NT2/D1 (cell line): ENCODE measurements around the gene MYL6.

Experiments used
- DNase-seq: peaks from one replicate; pipeline ENCODE4 v3.0.0-alpha.2; 2011; ENCODE audit warnings: low read depth, low spot score
- H3K27me3 ChIP-seq: 2 replicates; pipeline ENCODE4 v1.6.0; 2011; ENCODE audit warnings: mild to moderate bottlenecking; ENCODE audit not compliant: insufficient read length, insufficient read depth
- H3K36me3 ChIP-seq: 2 replicates; pipeline ENCODE4 v1.6.1; 2011; ENCODE audit warnings: mild to moderate bottlenecking, low read length, mixed read lengths; ENCODE audit not compliant: insufficient read depth, insufficient read length
- H3K4me1 ChIP-seq: 2 replicates; pipeline ENCODE4 v1.5.1; 2011; ENCODE audit not compliant: insufficient read depth, insufficient read length
- H3K4me3 ChIP-seq: 2 replicates; pipeline ENCODE4 v1.5.1; 2011; ENCODE audit warnings: low read depth; ENCODE audit not compliant: insufficient read length
- H3K9ac ChIP-seq: 2 replicates; pipeline ENCODE4 v1.6.0; 2011; ENCODE audit warnings: low read depth; ENCODE audit not compliant: insufficient read length
- H3K9me3 ChIP-seq: 2 replicates; pipeline ENCODE4 v1.5.1; 2011; ENCODE audit warnings: mild to moderate bottlenecking, low read length; ENCODE audit not compliant: insufficient read depth
- SUZ12 ChIP-seq: IDR thresholded peaks from 2 replicates; pipeline ENCODE4 v1.6.1; 2011; ENCODE audit not compliant: insufficient read length, insufficient read depth; ENCODE audit errors: extremely low read depth
- YY1 ChIP-seq: IDR thresholded peaks from 2 replicates; pipeline ENCODE4 v1.6.1; 2011; ENCODE audit not compliant: insufficient read length, insufficient read depth
- ZNF274 ChIP-seq: IDR thresholded peaks from 2 replicates; pipeline ENCODE4 v1.6.1; 2011; ENCODE audit warnings: mild to moderate bottlenecking, low read depth, low read length

The MYL6 gene

GRCh38 chr12:56165369-56165768 is 7.2 kb downstream of the MYL6 start:
- Histone ChIP-seq H3K36me3 (peaks cover 83% of the 10 kb centered on the region), H3K27me3 (no peaks in the 10 kb centered on the region), H3K9me3 (no peaks in the 10 kb centered on the region), H3K4me3 (no peak overlapping the region), H3K4me1 (peaks cover 8% of the 10 kb centered on the region), H3K9ac (no peak overlapping the region)
- no peak for DNase-seq
- TF ChIP-seq YY1 (no peak), ZNF274 (no peak), SUZ12 (no peak)

DNA sequence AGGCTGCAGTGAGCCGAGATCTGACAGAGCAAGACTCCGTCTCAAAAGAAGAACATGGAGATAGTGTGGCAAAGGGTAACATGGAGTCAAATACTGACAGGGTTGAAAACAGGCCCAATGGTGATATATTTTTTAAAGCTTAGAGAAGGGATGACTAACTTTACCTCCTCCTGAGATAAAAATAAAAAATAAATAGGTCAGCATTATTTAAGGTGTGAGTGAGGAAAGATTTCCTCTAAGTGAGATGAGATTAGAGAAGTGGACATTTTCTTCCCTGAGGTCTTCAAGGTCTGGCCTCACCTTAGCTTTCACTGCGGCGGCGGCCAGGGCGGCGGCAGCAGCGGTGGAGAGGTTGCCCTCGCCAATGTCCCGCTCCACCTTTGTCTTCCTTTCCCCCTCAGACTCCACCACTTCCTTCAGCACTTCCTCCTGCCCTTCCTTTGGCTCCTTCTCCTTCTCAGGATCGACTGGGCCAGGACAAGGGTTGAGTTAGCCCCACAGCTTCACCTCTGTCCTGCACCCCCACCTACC is 11.1 kb downstream of the MYL6 start:
- Histone ChIP-seq H3K4me1 (no peaks in the 10 kb centered on the region), H3K36me3 (peaks cover 82% of the 10 kb centered on the region), H3K4me3 (no peak overlapping the region), H3K9ac (no peak overlapping the region), H3K9me3 (no peaks in the 10 kb centered on the region), H3K27me3 (no peaks in the 10 kb centered on the region)
- DNase-seq = no peak
- no peak for TF ChIP-seq SUZ12
- no peak for TF ChIP-seq ZNF274
- TF ChIP-seq YY1 = no peak

GRCh38 chr12:56172839-56173238 is 14.7 kb downstream of the MYL6 start:
- Histone ChIP-seq H3K9me3 (no peaks in the 10 kb centered on the region), H3K9ac (no peak overlapping the region), H3K27me3 (no peaks in the 10 kb centered on the region), H3K36me3 (peaks cover 85% of the 10 kb centered on the region), H3K4me1 (no peaks in the 10 kb centered on the region), H3K4me3 (no peak overlapping the region)
- TF ChIP-seq SUZ12 (no peak), YY1 (no peak), ZNF274 (no peak)
- no peak for DNase-seq

DNA sequence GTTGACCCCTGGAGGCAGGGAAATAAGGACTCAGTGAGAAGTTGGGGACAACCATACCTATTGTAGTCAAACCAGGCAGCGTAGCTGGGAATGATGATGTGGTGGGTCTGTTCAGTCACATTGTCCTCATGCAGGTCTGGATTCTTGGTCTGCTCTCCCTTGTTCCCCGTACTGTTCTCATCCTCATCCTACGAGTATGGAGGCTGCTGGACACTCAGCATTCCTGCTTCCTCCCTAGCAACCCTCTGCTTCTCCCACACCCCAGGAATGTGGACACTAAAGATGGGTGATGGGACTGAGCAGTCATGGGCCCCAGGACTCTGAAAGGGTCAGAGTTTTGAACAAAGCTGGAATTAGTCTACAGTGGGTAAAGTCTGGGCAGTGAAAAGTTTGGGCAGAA is 20.2 kb downstream of the MYL6 start:
- Histone ChIP-seq H3K4me3 (no peak overlapping the region), H3K9me3 (no peaks in the 10 kb centered on the region), H3K27me3 (no peaks in the 10 kb centered on the region), H3K36me3 (peaks cover 81% of the 10 kb centered on the region), H3K9ac (no peak overlapping the region), H3K4me1 (no peaks in the 10 kb centered on the region)
- TF ChIP-seq SUZ12 (no peak), ZNF274 (no peak), YY1 (no peak)
- DNase-seq = no peak

- no peak for DNase-seq
- no peak for TF ChIP-seq YY1
- no peak for TF ChIP-seq SUZ12
- TF ChIP-seq ZNF274 = no peak
- Histone ChIP-seq H3K4me3 (no peak overlapping the region), H3K9ac (no peak overlapping the region), H3K36me3 (peaks cover 45% of the 10 kb centered on the region), H3K9me3 (no peaks in the 10 kb centered on the region), H3K27me3 (no peaks in the 10 kb centered on the region), H3K4me1 (no peaks in the 10 kb centered on the region)
These were observed 28.8 kb downstream of the MYL6 start for GRCh38 chr12:56186957-56187356.

DNA sequence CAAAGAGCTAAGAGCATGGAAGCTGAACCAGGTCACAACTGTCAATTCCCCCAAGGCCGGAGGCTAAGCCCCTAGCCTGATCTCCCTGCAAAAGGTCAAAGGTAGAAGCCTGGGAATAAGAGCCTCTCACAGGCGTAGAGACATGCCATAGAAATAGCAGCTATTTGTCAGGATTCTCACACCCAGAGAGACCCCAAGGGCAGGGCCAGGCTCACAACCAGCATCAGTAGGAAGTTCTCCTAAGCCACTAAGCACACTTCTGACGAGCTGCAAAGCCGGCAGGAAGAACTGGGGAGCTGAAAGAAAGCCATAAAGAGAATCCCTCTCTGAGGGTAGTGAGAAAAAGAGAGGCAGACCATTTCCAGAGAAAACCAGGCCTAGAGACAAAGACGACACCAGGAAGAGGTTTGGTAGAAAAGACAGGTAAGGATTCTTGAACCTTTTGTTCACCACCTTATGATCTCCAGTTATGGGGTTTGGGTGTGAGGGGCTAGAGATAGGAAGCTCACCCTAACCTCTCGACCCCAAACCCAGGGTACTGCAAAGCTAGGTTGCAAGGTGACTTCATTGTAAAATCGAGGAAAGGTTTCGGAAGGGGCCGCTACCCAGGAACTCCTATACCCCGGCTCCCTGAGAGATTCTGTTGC is 30.1 kb downstream of the MYL6 start:
- no peaks in the 10 kb centered on the region for H3K27me3 ChIP-seq
- TF ChIP-seq YY1 = no peak
- no peak for TF ChIP-seq ZNF274
- no peak for TF ChIP-seq SUZ12
- peak overlapping the region; percentile 76 for H3K4me3 ChIP-seq
- DNase-seq = no peak
- no peaks in the 10 kb centered on the region for H3K9me3 ChIP-seq
- peaks cover 34% of the 10 kb centered on the region for H3K36me3 ChIP-seq
- no peaks in the 10 kb centered on the region for H3K4me1 ChIP-seq
- H3K9ac ChIP-seq = peak overlapping the region; percentile 91

- peak overlapping the region; percentile 91 for H3K9ac ChIP-seq
- peaks cover 30% of the 10 kb centered on the region for H3K36me3 ChIP-seq
- peak overlapping the region; percentile 76 for H3K4me3 ChIP-seq
- DNase-seq = no peak
- no peaks in the 10 kb centered on the region for H3K27me3 ChIP-seq
- TF ChIP-seq YY1 (no peak), SUZ12 (no peak), ZNF274 (no peak)
- H3K9me3 ChIP-seq = no peaks in the 10 kb centered on the region
- no peaks in the 10 kb centered on the region for H3K4me1 ChIP-seq
These were observed 30.6 kb downstream of the MYL6 start for GRCh38 chr12:56188778-56189098.
